Measurements from ENCODE around the gene GNMT. TPM values are rescaled to one million over a fixed set of nuclear protein-coding genes. Genes with fewer than 3 reads are reported as not detected.

Gene GNMT
- total and polyA plus RNA-seq, 2 donors (not counting 1 experiment from before 2014, with no cell fraction given): 2.0 to 5.9 TPM

DNA sequence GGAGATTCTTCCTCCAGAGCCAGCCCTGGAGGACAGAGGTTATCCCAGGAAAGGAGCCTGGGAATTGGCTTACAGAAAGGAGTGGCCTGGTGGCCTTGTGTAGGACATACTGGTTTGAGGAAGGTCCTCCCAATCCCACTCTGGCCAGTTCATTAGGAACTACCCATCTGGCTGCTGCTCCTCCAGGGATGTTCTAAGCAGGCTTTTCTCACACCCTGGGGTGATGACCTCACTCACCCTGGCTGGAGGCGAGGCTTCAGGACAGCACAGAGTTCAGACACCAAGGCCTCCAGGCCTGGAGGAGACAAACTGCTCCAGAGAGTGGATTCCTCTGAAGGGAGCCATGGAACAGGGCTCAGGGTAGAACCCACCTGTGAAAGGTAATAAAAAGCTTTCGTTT lies 8.9 kb downstream of the GNMT start:
- TF ChIP-seq EZH2 (IDR thresholded peaks at IDR 0.05; ENCODE audit: borderline replicate concordance, insufficient read depth, low read depth, low read length, poor library complexity, severe bottlenecking): no peak
- TF ChIP-seq, protein P1, sequence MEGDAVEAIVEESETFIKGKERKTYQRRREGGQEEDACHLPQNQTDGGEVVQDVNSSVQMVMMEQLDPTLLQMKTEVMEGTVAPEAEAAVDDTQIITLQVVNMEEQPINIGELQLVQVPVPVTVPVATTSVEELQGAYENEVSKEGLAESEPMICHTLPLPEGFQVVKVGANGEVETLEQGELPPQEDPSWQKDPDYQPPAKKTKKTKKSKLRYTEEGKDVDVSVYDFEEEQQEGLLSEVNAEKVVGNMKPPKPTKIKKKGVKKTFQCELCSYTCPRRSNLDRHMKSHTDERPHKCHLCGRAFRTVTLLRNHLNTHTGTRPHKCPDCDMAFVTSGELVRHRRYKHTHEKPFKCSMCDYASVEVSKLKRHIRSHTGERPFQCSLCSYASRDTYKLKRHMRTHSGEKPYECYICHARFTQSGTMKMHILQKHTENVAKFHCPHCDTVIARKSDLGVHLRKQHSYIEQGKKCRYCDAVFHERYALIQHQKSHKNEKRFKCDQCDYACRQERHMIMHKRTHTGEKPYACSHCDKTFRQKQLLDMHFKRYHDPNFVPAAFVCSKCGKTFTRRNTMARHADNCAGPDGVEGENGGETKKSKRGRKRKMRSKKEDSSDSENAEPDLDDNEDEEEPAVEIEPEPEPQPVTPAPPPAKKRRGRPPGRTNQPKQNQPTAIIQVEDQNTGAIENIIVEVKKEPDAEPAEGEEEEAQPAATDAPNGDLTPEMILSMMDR (IDR thresholded peaks at IDR 0.05): no peak
- Mint-ChIP-seq H3K27me3 (no peaks in the 10 kb centered on the region), H3K4me1 (peaks cover 5% of the 10 kb centered on the region), H3K4me3 (no peak overlapping the region), H3K9me3 (ENCODE audit: insufficient read depth) (no peaks in the 10 kb centered on the region), H3K27ac (no peak overlapping the region)
- ChIA-PET CTCF (no interaction called here), POLR2A (no interaction called here)
- DNase-seq (no peak), ATAC-seq (ENCODE audit: low read depth) (no peak)
- no peaks in the 10 kb centered on the region for H3K4me1 ChIP-seq (ENCODE audit: control insufficient read depth in 2 of 2, insufficient read depth in 2 of 2, low read length in 2 of 2)
- intact Hi-C loops (cut with micrococcal nuclease): no loop called here
- no peaks in the 10 kb centered on the region for H3K27me3 ChIP-seq (replicated peaks in 1 of 4; ENCODE audit: control extremely low read depth in 1 of 4, control insufficient read depth in 3 of 4, insufficient read depth in 4 of 4, low read length in 3 of 4)
- no peak overlapping the region for H3K9ac ChIP-seq (ENCODE audit: low read length)
- 94% methylated on average over 2 of the region's 2 CpGs for WGBS (ENCODE audit: insufficient coverage)
- no peak overlapping the region for H3K4me3 ChIP-seq (ENCODE audit: control extremely low read depth in 1 of 5, extremely low read depth in 1 of 5, insufficient read depth in 1 of 5, low read depth in 2 of 5, low read length in 4 of 5)
- H3K27ac ChIP-seq (ENCODE audit: low read length in 2 of 2): no peak overlapping the region
- no peak overlapping the region for H3K4me2 ChIP-seq (replicated peaks; ENCODE audit: low read depth, low read length, poor library complexity, severe bottlenecking)
- peaks cover 0 to 61% of the 10 kb centered on the region in 2 experiments for H3K36me3 ChIP-seq (replicated peaks in 1 of 2; ENCODE audit: control extremely low read depth in 1 of 2, control insufficient read depth in 1 of 2, extremely low read depth in 1 of 2, insufficient read depth in 2 of 2, low read length in 1 of 2)
- H3K79me2 ChIP-seq (ENCODE audit: control insufficient read depth, insufficient read depth, low read length): no peaks in the 10 kb centered on the region
- H3K9me3 ChIP-seq (ENCODE audit: control extremely low read depth in 1 of 3, control insufficient read depth in 2 of 3, insufficient read depth in 1 of 3, low read length in 2 of 3): no peaks in the 10 kb centered on the region
- no peak overlapping the region for H2AFZ ChIP-seq (ENCODE audit: insufficient read depth, low read depth, low read length, poor library complexity, severe bottlenecking)
- H4K20me1 ChIP-seq (ENCODE audit: control insufficient read depth, insufficient read depth, low read length, poor library complexity, severe bottlenecking): peaks cover 8% of the 10 kb centered on the region

DNA sequence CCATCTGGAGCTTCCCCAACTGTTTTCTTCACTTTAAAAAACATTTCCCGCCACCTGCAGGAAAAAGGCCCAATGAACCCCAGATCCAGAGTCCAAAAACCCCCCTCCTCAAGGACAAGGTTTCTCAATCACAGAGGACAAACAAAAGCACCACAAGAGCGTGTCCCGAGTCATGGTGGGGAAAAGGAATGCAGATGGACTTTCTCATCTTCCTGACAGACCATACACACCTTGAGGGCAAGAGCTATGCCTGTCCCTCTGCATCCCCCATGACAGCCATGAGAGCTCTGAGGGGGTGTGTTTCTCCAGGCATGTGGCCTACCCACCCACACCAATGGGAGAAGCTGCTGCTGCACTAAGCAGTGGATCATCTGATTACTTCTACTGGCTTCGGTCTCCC lies 9.4 kb downstream of the GNMT start:
- H3K4me3 Mint-ChIP-seq: no peak overlapping the region
- no peak overlapping the region for H3K27ac Mint-ChIP-seq
- Histone ChIP-seq H3K4me3 (ENCODE audit: control extremely low read depth in 1 of 5, extremely low read depth in 1 of 5, insufficient read depth in 1 of 5, low read depth in 2 of 5, low read length in 4 of 5) (no peak overlapping the region), H3K27ac (ENCODE audit: low read length in 2 of 2) (no peak overlapping the region), H3K9ac (ENCODE audit: low read length) (no peak overlapping the region), H3K4me2 (replicated peaks; ENCODE audit: low read depth, low read length, poor library complexity, severe bottlenecking) (no peak overlapping the region), H2AFZ (ENCODE audit: insufficient read depth, low read depth, low read length, poor library complexity, severe bottlenecking) (no peak overlapping the region), H3K27me3 (replicated peaks in 1 of 4; ENCODE audit: control extremely low read depth in 1 of 4, control insufficient read depth in 3 of 4, insufficient read depth in 4 of 4, low read length in 3 of 4) (no peaks in the 10 kb centered on the region), H3K79me2 (ENCODE audit: control insufficient read depth, insufficient read depth, low read length) (peaks cover 1% of the 10 kb centered on the region), H4K20me1 (ENCODE audit: control insufficient read depth, insufficient read depth, low read length, poor library complexity, severe bottlenecking) (peaks cover 8% of the 10 kb centered on the region), H3K9me3 (ENCODE audit: control extremely low read depth in 1 of 3, control insufficient read depth in 2 of 3, insufficient read depth in 1 of 3, low read length in 2 of 3) (no peaks in the 10 kb centered on the region), H3K4me1 (ENCODE audit: control insufficient read depth in 2 of 2, insufficient read depth in 2 of 2, low read length in 2 of 2) (no peaks in the 10 kb centered on the region), H3K36me3 (replicated peaks in 1 of 2; ENCODE audit: control extremely low read depth in 1 of 2, control insufficient read depth in 1 of 2, extremely low read depth in 1 of 2, insufficient read depth in 2 of 2, low read length in 1 of 2) (peaks cover 0 to 61% of the 10 kb centered on the region in 2 experiments)
- ChIA-PET POLR2A (no interaction called here), CTCF (no interaction called here)
- no peak for ATAC-seq (ENCODE audit: low read depth)
- DNase-seq: no peak
- intact Hi-C loops (cut with micrococcal nuclease): no loop called here
- H3K27me3 Mint-ChIP-seq: no peaks in the 10 kb centered on the region
- H3K9me3 Mint-ChIP-seq (ENCODE audit: insufficient read depth): no peaks in the 10 kb centered on the region
- TF ChIP-seq EZH2 (IDR thresholded peaks at IDR 0.05; ENCODE audit: borderline replicate concordance, insufficient read depth, low read depth, low read length, poor library complexity, severe bottlenecking): no peak
- TF ChIP-seq, protein P1 (IDR thresholded peaks at IDR 0.05): no peak
- 100% methylated on average over 1 of the region's 4 CpGs for whole genome bisulfite sequencing (ENCODE audit: insufficient coverage)
- H3K4me1 Mint-ChIP-seq: peaks cover 6% of the 10 kb centered on the region
